ENCODE results near the gene ARPC4. TPM values are rescaled to one million over a fixed set of nuclear protein-coding genes. Genes with fewer than 3 reads are reported as not detected.
A peak's percentile ranks its signal among the peaks of the same experiment; 100 is the strongest.

Gene ARPC4
- total and polyA plus RNA-seq, 10 of the 15 experiments (the other 5 are each of a cell fraction or from before 2014, with no cell fraction given), result 42.0 to 354 (median 268) TPM

- no peak for TF ChIP-seq ATF3 (IDR thresholded peaks at IDR 0.05; ENCODE audit: borderline replicate concordance, extremely low read depth, low read depth, low read length)
- no peak for TF ChIP-seq POLR2AphosphoS2 (IDR thresholded peaks at IDR 0.05; ENCODE audit: low read depth, low read length)
- TF ChIP-seq E2F4 (IDR thresholded peaks at IDR 0.05; ENCODE audit: low read depth, low read length), result no peak
These were observed 14.5 kb upstream of the ARPC4 start (continued) for GRCh38 chr3:9778143-9779074.

- POLR2A ChIA-PET, result interaction anchor here (1.0 kb wide), 1 partner anchor 29 kb away, joined by 4 read pairs; the partner anchor contains the start of gene OGG1
- TF ChIP-seq BACH1 (IDR thresholded peaks at IDR 0.05; ENCODE audit: borderline replicate concordance) (no peak), SPI1 (IDR thresholded peaks at IDR 0.05; ENCODE audit: borderline replicate concordance, insufficient read depth, low read depth, low read length) (peak; percentile 23; the same call in 1 of the 2 replicates)
- Histone ChIP-seq H3K27me3 (replicated peaks in 1 of 2; ENCODE audit: control insufficient read depth in 2 of 2, insufficient read depth in 2 of 2, low read length in 1 of 2) (no peaks in the 10 kb centered on the region), H3K4me2 (ENCODE audit: control insufficient read depth, insufficient read depth) (no peak overlapping the region), H3K79me2 (ENCODE audit: control insufficient read depth, insufficient read depth, low read length) (no peaks in the 10 kb centered on the region), H3K36me3 (ENCODE audit: control insufficient read depth in 2 of 2, insufficient read depth in 2 of 2, low read length in 1 of 2) (peaks cover 2 to 7% of the 10 kb centered on the region in 2 experiments; a peak in 2 of 4 replicates), H3K4me1 (ENCODE audit: control insufficient read depth, insufficient read depth, low read length) (peaks cover 31% of the 10 kb centered on the region), H3K27ac (ENCODE audit: control insufficient read depth, insufficient read depth) (no peak overlapping the region), H4K20me1 (ENCODE audit: control insufficient read depth, insufficient read depth) (no peaks in the 10 kb centered on the region), H3K9me3 (replicated peaks; ENCODE audit: control insufficient read depth, insufficient read depth, low read length) (no peaks in the 10 kb centered on the region), H3K4me3 (no peak overlapping the region), H2AFZ (ENCODE audit: control insufficient read depth, low read depth, low read length) (no peak overlapping the region), H3K9ac (ENCODE audit: control insufficient read depth, insufficient read depth, low read length) (no peak overlapping the region)
- intact Hi-C loops (cut with micrococcal nuclease; ENCODE audit: unreplicated experiment), result no loop called here
- CTCF ChIA-PET, result interaction anchor here (2.1 kb wide), 1 partner anchor 11 kb away, joined by 8 read pairs; no protein-coding TSS in a partner anchor
- SMC1A ChIA-PET (ENCODE audit: uncharacterized antibody, unreplicated experiment), result interaction anchor here (1.2 to 1.9 kb wide), 2 partner anchors 17 to 25 kb away, joined by 4 to 5 read pairs; no protein-coding TSS in a partner anchor
- no TSS peak for BruUV-seq (replicated peaks)
- RAD21 ChIA-PET (ENCODE audit: unreplicated experiment), result interaction anchor here (1.6 kb wide), 1 partner anchor 13 kb away, joined by 6 read pairs; the partner anchor contains the start of genes ARPC4 and TADA3
- FAIRE-seq, result no peak
- no peak for ATAC-seq
- no peak for DNase-seq (ENCODE audit: low read depth, low spot score)
- WGBS (ENCODE audit: insufficient coverage, insufficient replicate concordance, low lambda C conversion rate, missing lambda C conversion rate), result 47% methylated on average over 6 of the region's 6 CpGs
- in situ Hi-C loops (cut with MboI), result no loop called here
These were observed 13.7 kb upstream of the ARPC4 start for GRCh38 chr3:9779075-9779593.
